GM20000 (cell line): Measurements from ENCODE around the gene SPNS1.
A peak's percentile ranks its signal among the peaks of the same experiment; 100 is the strongest.
"Not testable (repeated sequence)": the region's sequence is repeated elsewhere in the genome, so short reads cannot be mapped to it uniquely, and the experiment has no call there.

Experiments used
- DNase-seq: peaks from one replicate; pipeline ENCODE4 v3.0.0; 2012; ENCODE audit warnings: low spot score
- CTCF ChIP-seq: IDR thresholded peaks from 2 replicates; pipeline ENCODE4 v1.5.1; 2012; ENCODE audit warnings: mild to moderate bottlenecking, control low read depth; ENCODE audit errors: extremely low read depth, missing control alignments

SPNS1 gene

GRCh38 chr16:28938721-28939120 is 35.9 kb upstream of the SPNS1 start:
- no peak for TF ChIP-seq CTCF
- no peak for DNase-seq

DNA sequence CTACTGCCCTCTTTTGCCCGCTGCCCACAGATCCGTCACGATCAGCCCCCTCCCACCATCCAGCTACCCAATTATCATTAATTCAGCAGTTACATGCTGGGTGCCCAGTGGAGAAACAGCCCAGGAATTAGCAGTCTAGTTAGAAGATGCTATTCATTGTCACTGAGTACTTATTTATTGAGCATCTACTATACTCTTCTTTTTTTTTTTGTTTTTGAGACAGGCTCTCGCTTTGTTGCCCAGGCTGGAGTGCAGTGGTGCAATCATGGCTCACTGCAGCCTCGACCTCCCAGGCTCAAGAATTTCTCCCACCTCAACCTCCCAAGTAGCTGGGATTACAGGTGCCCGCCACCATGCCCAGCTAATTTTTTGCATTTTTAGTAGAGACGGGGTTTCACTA is 34.8 kb upstream of the SPNS1 start:
- DNase-seq = not testable (repeated sequence)

DNA sequence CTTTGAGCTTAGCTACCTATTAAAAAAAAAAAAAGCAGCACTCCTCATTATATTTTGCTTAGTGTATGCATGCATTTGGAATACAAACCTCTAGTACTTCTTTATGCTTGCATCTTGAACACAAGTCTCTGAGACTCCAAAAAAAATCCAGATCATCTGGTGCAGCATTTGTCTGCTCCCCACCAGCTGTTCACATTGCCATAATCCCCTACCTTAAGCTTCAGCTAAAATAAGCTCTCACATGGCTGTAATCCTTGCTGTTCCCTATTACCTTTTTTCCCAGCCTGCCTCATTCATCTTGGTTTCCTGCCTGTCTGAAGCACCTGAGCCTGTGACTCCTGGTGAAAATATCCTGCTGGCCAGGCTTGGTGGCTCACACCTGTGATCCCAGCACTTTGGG is 31.3 kb upstream of the SPNS1 start:
- TF ChIP-seq CTCF = no peak
- no peak for DNase-seq

DNA sequence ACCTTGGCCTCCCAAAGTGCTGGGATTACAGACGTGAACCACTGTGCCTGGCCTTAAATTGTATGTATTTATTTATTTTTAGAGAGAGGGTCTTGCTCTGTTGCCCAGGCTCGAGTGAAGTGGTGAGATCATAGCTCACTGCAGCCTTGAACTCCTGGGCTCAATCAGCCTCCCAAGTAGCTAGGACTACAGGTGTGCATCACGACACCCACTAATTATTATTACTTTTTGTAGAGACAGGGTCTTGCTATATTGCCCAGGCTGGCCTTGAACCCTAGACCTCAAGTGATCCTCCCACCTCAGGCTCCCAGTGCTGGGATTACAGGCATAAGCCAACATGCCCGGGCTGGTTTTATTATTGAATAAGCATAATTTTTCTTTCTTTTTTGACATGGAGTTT is 27.9 kb upstream of the SPNS1 start:
- TF ChIP-seq CTCF = no peak
- DNase-seq = no peak

GRCh38 chr16:28950648-28951409 is 23.7 kb upstream of the SPNS1 start, which contains the start of gene NFATC2IP:
Gene NFATC2IP (plus strand): TSS chr16:28950937. CDS start chr16:28951012, 75 bp downstream.
- no peak for TF ChIP-seq CTCF
- DNase-seq = peak; percentile 99

- no peak for TF ChIP-seq CTCF
- no peak for DNase-seq
These were observed 23.1 kb upstream of the SPNS1 start for GRCh38 chr16:28951410-28951943.

DNA sequence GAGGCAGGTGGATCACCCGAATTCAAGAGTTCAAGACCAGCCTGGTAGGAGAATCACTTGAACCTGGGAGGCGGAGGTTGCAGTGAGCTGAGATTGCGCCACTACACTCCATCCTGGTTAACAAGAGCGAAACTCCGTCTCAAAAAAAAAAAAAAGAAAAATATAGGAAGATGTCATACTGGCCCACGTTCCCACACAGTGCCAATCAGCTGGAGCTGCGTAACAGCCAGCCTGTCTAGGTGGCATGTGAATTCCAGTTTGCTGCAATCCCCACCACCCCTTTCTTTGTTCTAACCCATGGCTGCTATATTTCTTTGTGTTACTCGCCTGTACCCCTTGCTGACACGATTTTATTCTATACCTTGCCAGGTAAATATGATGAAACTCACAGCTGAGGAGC is 16.4 kb upstream of the SPNS1 start:
- DNase-seq = no peak
- TF ChIP-seq CTCF = no peak

DNA sequence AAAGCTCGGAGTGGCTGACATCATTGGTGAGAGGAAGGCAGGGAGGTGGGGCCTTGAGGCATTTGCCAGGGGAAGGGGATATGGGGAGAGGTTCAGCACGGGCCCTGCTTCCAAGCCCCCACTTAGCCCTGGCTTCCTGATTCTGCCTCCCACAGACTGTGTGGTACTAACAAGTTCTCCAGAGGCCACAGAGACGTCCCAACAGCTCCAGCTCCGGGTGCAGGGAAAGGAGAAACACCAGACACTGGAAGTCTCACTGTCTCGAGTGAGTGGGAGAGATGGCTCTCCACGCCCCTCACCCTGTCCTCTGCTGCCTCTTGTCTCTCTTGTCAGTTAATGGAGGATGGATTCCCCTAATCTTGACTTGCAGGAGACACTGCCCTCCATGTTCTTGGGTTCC is 15.7 kb upstream of the SPNS1 start:
- no peak for TF ChIP-seq CTCF
- DNase-seq = no peak
